Right atrium auricular region (tissue), 2 donors: ENCODE data around the gene DHCR7. TPM values are rescaled to one million over a fixed set of nuclear protein-coding genes. Genes with fewer than 3 reads are reported as not detected.

Source experiments
- DNase-seq: peaks from one replicate; pipeline ENCODE4 v3.0.0-alpha.2; 2019; ENCODE audit warnings: low spot score
- H3K27ac ChIP-seq, 2 donors: fragments of 200-600 bp; sonication (generic); 1 replicate in 1 of 2; 2 replicates in 1 of 2; pipeline ENCODE4 v1.5.1; 2016 to 2019
- H3K27me3 ChIP-seq, 2 donors: fragments of 200-600 bp; sonication (generic); one replicate each; pipeline versions ENCODE4 v1.5.1 to v1.6.0; 2017 to 2019
- H3K36me3 ChIP-seq: fragments of 200-600 bp; sonication (generic); one replicate; pipeline ENCODE4 v1.5.1; 2016
- H3K4me1 ChIP-seq, 2 donors: fragments of 200-600 bp; sonication (generic); one replicate each; pipeline versions ENCODE4 v1.5.1 to v1.6.0; 2017 to 2019
- H3K4me3 ChIP-seq, 2 donors: fragments of 200-600 bp; sonication (generic); 1 replicate in 1 of 2; 2 replicates in 1 of 2; pipeline ENCODE4 v1.5.1; 2017 to 2019; ENCODE audit warnings: mild to moderate bottlenecking in 1 of 2, moderate library complexity in 1 of 2
- H3K9me3 ChIP-seq, 2 donors: fragments of 200-600 bp; sonication (generic); one replicate each; pipeline ENCODE4 v1.5.1; 2019
- total RNA-seq, 2 donors: library from RNA; depleted of rRNA; stranded (reverse); fragments of >200 nt; gene quantifications; one replicate each; pipeline ENCODE4 v1.1.0, GENCODE V29; 2016
- TF ChIP-seq, protein P1 (sequence below), 2 donors: fragments of 200-600 bp; sonication (generic); IDR thresholded peaks; one replicate each; pipeline ENCODE4 v1.5.1; 2019; ENCODE audit warnings: antibody characterized with exemption in 2 of 2

The DHCR7 gene
- total RNA-seq, 2 donors from 2014 or later: 26.8 to 37.6 TPM

DNA sequence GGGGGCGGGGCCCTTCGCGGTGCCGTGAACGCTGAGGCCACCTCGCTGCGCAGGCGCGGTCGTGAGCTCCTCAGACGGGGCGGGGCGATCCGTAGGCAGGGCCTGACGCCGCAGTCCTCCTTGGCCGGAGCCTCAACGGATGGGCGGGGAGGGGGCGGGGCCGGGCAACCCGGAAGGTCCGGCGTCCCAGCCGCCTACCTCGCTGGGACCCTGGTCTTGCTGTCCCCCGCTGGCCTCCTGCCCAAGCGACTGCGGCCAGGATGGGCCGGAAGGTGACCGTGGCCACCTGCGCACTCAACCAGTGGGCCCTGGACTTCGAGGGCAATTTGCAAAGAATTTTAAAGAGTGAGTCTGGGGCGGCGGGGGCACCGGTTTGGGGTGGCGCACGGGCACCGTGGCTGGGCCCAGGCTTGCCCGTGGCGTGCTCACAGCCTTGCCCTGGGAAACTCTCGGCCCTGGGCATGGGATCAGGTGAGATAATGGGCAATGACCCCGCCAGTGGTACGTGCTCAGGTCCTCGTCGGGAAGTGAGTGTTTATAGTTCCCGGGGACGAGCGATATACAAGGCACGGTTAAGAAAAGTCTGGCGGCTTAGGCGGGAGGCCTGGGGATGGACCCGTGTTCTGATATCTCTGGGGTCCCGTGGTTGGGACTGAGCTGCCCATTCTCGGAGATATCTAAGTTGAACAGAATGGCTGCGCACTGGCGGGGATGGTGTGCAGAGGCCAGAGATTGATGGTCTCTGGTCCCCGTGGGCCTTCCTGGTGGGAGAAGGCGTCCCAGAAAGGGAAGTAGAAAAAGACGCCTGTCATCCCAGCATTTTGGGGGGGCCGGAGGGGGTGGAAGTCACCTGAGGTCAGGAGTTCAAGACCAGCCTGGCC is 5.1 kb upstream of the DHCR7 start, which contains the start of gene NADSYN1:
NADSYN1 (plus strand) TSS at position 167 of the 881 bp plus-strand sequence; CDS start at position 261, 94 bp downstream.
- H3K4me3 ChIP-seq: peak within 1 kb of the TSS; percentile 68
- TF ChIP-seq, protein P1, sequence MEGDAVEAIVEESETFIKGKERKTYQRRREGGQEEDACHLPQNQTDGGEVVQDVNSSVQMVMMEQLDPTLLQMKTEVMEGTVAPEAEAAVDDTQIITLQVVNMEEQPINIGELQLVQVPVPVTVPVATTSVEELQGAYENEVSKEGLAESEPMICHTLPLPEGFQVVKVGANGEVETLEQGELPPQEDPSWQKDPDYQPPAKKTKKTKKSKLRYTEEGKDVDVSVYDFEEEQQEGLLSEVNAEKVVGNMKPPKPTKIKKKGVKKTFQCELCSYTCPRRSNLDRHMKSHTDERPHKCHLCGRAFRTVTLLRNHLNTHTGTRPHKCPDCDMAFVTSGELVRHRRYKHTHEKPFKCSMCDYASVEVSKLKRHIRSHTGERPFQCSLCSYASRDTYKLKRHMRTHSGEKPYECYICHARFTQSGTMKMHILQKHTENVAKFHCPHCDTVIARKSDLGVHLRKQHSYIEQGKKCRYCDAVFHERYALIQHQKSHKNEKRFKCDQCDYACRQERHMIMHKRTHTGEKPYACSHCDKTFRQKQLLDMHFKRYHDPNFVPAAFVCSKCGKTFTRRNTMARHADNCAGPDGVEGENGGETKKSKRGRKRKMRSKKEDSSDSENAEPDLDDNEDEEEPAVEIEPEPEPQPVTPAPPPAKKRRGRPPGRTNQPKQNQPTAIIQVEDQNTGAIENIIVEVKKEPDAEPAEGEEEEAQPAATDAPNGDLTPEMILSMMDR (IDR thresholded peaks at IDR 0.05): no peak
- H3K4me1 ChIP-seq: peaks cover 0 to 28% of the 10 kb centered on the region in 2 donors
- H3K9me3 ChIP-seq: no peaks in the 10 kb centered on the region
- H3K36me3 ChIP-seq: peaks cover 34% of the 10 kb centered on the region
- no peaks in the 10 kb centered on the region for H3K27me3 ChIP-seq
- H3K27ac ChIP-seq: peak within 1 kb of the TSS; percentile 78 to 80
- DNase-seq: peak; percentile 95

DNA sequence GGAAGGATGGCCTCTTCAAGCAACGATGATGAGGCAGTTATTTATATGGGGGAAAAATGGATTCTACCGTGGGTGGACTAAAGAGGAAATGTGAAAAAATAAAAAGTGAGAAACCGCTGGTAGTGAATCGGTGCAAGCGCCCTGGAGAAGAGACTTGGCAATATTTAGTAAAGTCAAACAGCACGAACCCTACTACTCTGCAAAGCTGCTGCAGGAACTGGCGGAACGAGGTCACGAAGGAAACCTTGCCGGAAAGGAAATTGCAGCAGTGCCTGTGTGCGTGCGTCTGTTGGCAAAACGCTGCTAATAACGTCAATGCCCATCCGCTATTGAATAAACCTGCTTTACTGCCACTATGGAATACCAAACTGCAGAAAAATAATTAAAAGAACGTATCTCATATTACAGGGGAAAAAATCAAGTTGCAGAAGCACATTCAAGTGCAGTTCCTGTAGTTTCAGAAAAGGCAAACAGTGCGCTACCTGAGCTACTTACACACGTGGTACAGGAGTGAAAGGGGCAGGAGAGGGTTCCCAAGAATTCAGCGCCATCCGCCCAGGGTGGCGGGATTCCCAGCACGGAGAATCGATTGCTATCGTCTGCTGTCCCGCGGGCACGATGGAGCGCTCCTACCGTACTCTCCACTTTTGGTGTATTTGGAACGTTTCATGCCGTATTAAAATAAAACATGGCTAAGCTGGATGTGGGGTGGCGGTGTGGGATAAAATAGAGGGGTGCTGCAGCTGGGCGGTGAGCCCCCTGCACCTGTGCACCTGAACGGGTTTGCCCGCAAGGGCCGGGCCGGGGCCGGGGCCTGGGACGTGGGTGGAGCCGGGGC is 4.2 kb upstream of the DHCR7 start:
- Histone ChIP-seq H3K27ac (peak overlapping the region; percentile 78 to 80), H3K4me1 (peaks cover 0 to 36% of the 10 kb centered on the region in 2 donors), H3K9me3 (no peaks in the 10 kb centered on the region), H3K4me3 (peak overlapping the region; percentile 68), H3K27me3 (no peaks in the 10 kb centered on the region), H3K36me3 (peaks cover 26% of the 10 kb centered on the region)
- TF ChIP-seq, protein P1 (IDR thresholded peaks at IDR 0.05): no peak
- DNase-seq: peak; percentile 73

DNA sequence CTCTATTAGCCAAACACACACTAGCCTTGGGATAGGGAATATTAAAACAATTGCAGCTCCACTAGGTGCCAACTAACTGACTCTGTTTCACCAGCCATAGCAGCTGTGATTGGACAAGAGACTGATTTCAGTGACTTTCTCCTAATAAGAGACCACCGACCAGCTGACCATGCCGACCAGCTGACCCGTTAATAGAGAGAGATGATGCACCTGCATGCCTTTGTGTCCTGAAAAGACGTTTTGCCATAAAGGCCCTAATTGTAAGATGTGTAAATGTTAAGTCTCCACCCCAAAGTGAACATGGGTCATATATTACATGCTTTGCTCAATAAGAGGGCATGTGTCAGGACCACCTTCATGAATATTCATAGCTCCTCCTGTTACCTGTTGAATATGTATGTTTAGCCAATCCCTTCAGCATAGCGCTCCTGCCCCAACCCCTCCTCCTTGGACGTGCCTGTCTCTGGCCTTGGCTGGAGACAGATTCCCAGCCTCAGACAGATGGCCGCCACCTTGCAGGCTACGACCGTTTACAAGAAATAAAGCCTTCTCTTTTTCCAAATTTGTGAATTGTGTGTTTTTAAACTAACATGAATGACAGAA is 3.5 kb upstream of the DHCR7 start:
- TF ChIP-seq, protein P1 (IDR thresholded peaks at IDR 0.05): no peak
- Histone ChIP-seq H3K4me3 (peak overlapping the region in 1 of 2 donors; percentile 68), H3K4me1 (peaks cover 0 to 39% of the 10 kb centered on the region in 2 donors), H3K36me3 (peaks cover 19% of the 10 kb centered on the region), H3K27me3 (no peaks in the 10 kb centered on the region), H3K9me3 (no peaks in the 10 kb centered on the region), H3K27ac (peak overlapping the region; percentile 78 to 80)
- DNase-seq: no peak

DNA sequence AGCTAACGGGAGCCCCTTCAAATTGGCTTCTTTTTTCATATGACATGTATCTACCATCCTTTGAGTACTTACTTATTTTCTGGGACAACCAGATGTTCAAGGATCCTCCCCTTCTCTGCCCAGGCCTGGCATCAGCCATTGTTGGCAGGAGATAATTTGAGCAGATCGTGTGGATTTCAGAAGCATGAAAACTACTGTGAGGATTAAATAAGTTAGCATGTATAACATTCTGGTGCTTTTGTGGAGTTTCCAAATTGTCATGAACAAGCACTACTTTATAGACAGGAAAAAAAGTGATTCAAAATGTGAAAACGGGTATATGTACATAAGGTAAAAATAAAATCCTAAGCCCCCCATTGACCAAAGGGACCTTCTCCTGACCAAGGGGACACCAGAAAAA is 2.7 kb upstream of the DHCR7 start:
- Histone ChIP-seq H3K36me3 (peaks cover 12% of the 10 kb centered on the region), H3K4me1 (peaks cover 0 to 39% of the 10 kb centered on the region in 2 donors), H3K4me3 (no peak overlapping the region), H3K27ac (peak overlapping the region in 1 of 2 donors; percentile 78), H3K9me3 (no peaks in the 10 kb centered on the region), H3K27me3 (no peaks in the 10 kb centered on the region)
- no peak for DNase-seq
- TF ChIP-seq, protein P1 (IDR thresholded peaks at IDR 0.05): no peak

DNA sequence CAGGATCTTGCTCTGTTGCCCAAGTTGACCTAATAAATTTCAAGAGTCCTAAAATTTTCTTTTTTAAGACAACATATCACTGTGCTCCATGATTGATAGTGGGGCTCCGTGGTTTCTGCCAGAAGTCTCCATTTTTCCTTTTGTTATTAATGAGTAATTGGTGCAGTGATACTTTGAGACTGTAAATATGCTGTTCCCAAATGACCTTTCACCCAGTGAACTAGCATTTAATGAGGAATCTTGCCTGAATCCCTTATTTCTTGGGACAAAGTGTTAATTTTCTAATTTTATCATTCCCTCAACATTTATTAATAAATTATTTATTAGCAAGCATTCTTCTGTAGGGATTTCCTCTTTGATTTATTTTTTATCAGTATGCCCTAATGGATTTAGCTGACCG is 2.3 kb upstream of the DHCR7 start:
- no peak for DNase-seq
- Histone ChIP-seq H3K4me3 (no peak overlapping the region), H3K27me3 (no peaks in the 10 kb centered on the region), H3K4me1 (peaks cover 0 to 39% of the 10 kb centered on the region in 2 donors), H3K27ac (no peak overlapping the region), H3K36me3 (peaks cover 7% of the 10 kb centered on the region), H3K9me3 (no peaks in the 10 kb centered on the region)
- TF ChIP-seq, protein P1 (IDR thresholded peaks at IDR 0.05): no peak
